ENCODE data around the gene ERBB3.
A peak's percentile ranks its signal among the peaks of the same experiment; 100 is the strongest.

Gene ERBB3

DNA sequence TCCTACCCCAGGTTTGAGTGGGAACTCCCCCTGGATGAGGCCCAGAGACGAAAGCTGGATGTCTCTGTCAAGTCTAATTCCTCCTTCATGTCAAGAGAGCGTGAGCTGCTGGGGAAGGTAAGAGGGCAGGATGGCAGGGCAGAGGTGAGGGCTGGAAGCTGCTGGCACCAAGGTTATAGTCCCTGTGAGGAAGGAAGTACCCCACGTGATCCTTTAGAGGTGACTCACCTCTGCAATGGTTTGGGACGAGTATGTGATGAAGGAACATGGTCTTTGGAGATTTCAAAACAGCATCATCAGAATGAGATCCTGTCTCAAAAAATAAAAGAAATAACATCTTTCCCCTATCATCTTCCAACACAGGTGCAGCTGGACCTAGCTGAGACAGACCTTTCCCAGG is 63.3 kb downstream of the ERBB3 start:
- TF ChIP-seq CTCF (IDR thresholded peaks at IDR 0.05; ENCODE audit: low read depth, low read length) = no peak
- no peak for DNase-seq (ENCODE audit: extremely low read depth, low read depth)

- TF ChIP-seq CTCF (IDR thresholded peaks at IDR 0.05; ENCODE audit: low read depth, low read length) = no peak
- no peak for DNase-seq (ENCODE audit: extremely low read depth, low read depth)
Observed at GRCh38 chr12:56143870-56144269, 63.9 kb downstream of the ERBB3 start.

GRCh38 chr12:56145217-56145616 is 65.3 kb downstream of the ERBB3 start:
- TF ChIP-seq CTCF (IDR thresholded peaks at IDR 0.05; ENCODE audit: low read depth, low read length) = no peak
- no peak for DNase-seq (ENCODE audit: extremely low read depth, low read depth)

DNA sequence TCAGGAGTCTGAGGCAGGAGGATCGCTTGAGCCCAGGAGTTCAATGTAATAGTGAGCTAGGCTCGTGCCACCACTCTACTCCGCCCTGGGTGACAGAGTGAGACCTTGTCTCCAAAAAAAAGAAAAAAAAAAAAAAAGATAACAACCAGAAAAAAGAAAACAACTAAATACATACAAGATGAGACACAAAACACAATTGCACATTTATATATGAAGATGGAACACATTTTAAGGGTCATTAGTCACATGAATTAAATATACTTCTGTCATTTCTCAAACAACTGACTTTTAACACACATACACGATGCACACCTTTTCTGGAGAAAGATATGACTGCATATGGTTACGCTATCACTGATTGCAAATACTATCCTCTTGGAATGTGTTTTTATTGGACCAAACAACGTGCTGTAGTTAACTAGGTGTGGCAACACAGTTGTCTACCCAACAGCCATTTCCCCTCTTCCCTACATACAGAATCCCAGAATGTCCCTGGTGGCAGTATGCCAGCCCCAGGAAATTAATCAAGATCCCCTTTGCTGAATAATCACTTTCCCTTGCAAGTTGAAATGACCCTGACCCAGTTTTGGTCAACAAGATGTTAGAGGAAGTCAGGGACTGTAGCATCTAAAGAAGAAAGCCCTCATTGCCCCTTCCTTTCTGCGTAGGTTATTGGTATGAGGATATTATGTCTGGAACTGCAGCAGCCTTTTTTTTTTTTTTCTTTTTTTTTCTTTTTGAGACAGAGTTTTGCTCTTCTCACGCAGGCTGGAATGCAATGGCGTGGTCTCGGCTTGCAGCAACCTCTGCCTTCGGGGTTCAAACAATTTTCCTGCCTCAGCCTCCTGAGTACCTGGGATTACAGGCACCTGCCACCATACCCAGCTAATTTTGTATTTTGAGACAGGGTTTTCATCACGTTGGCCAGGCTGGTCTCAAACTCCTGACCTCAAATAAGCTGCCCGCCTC is 66.8 kb downstream of the ERBB3 start:
- DNase-seq (ENCODE audit: extremely low read depth, low read depth) = no peak
- TF ChIP-seq CTCF (IDR thresholded peaks at IDR 0.05; ENCODE audit: low read depth, low read length) = no peak

- no peak for TF ChIP-seq CTCF (IDR thresholded peaks at IDR 0.05; ENCODE audit: low read depth, low read length)
- no peak for DNase-seq (ENCODE audit: extremely low read depth, low read depth)
Observed at GRCh38 chr12:56150563-56150962, 70.6 kb downstream of the ERBB3 start.

GRCh38 chr12:56151672-56152131 is 71.7 kb downstream of the ERBB3 start:
- peak; percentile 10 for TF ChIP-seq CTCF (IDR thresholded peaks at IDR 0.05; ENCODE audit: low read depth, low read length)
- DNase-seq (ENCODE audit: extremely low read depth, low read depth) = no peak

GRCh38 chr12:56152132-56152755 is 72.3 kb downstream of the ERBB3 start, which contains the start of gene MYL6B:
MYL6B (plus strand) TSS chr12:56152587; CDS start chr12:56153919, 1,332 bp downstream.
- peak; percentile 53 for DNase-seq (ENCODE audit: extremely low read depth, low read depth)
- no peak for TF ChIP-seq CTCF (IDR thresholded peaks at IDR 0.05; ENCODE audit: low read depth, low read length)
